Right cardiac atrium (tissue), 5 donors: ENCODE results near the gene THADA. TPM values are rescaled to one million over a fixed set of nuclear protein-coding genes. Genes with fewer than 3 reads are reported as not detected.

Experiments used
- ATAC-seq, 2 donors: fragments of 200-7000 bp; cut with Tn5 transposase; one replicate each; pipeline versions ENCODE4 v1.8.0 to v1.9.1; 2020; ENCODE audit warnings: moderate library complexity in 2 of 2, mild to moderate bottlenecking in 1 of 2
- DNase-seq, 3 donors: peaks; one replicate each; pipeline ENCODE4 v3.0.0-alpha.2; 2020
- H3K27ac ChIP-seq: one replicate; pipeline ENCODE4 v1.5.1; 2013; ENCODE audit warnings: mild to moderate bottlenecking, low read length, control low read depth, moderate library complexity
- H3K27me3 ChIP-seq: one replicate; pipeline ENCODE4 v1.6.1; 2013; ENCODE audit not compliant: control insufficient read depth, insufficient read depth
- H3K4me1 ChIP-seq: one replicate; pipeline ENCODE4 v1.6.1; 2013; ENCODE audit warnings: low read length; ENCODE audit not compliant: control insufficient read depth, insufficient read depth
- H3K4me3 ChIP-seq: one replicate; pipeline ENCODE4 v1.5.1; 2013; ENCODE audit warnings: low read length, control low read depth
- H3K9me3 ChIP-seq: one replicate; pipeline ENCODE4 v1.6.1; 2013; ENCODE audit warnings: low read length; ENCODE audit not compliant: control insufficient read depth
- WGBS: extraction: QIAGEN DNeasy Blood & Tissue Kit; methylation state at CpG from one replicate; pipeline ENCODE4 v1.1.7; 2013; 5-methylcytosine and 5-hydroxymethylcytosine counted together
- intact Hi-C, 4 donors: fragments of 100-400 bp; cut with DNase I; formaldehyde crosslinking; loops; one replicate each; pipeline versions ENCODE4 v1.11.0 to v1.14.0; 2022 to 2023
- polyA plus RNA-seq: library from polyadenylated mRNA; stranded (reverse); fragments of 200-250 nt; gene quantifications from one replicate; pipeline ENCODE4 v1.2.3, GENCODE V29; 2013
- total RNA-seq, 4 donors: library from RNA; stranded (reverse); fragmentation: NEBNext Ultra II Directional; extraction: Animal tissue kit (Norgen Biotek cat#: 25700); gene quantifications; one replicate each; pipeline ENCODE4 v1.2.1, GENCODE V29; 2021
- donor health status: healthy with polysubstance abuse.
- donor health status: DM: no; HTN: yes; CAD: no.
- donor health status: DM: no; HTN: no; CAD: no.
- donor health status: DM: no; HTN: yes; CAD: no; lungs with severe emphysema.
- donor health status: DM: yes; HTN: yes; CAD: no.

Gene THADA
- total and polyA plus RNA-seq, 5 donors: 10.6 to 20.7 (median 19.8) TPM

DNA sequence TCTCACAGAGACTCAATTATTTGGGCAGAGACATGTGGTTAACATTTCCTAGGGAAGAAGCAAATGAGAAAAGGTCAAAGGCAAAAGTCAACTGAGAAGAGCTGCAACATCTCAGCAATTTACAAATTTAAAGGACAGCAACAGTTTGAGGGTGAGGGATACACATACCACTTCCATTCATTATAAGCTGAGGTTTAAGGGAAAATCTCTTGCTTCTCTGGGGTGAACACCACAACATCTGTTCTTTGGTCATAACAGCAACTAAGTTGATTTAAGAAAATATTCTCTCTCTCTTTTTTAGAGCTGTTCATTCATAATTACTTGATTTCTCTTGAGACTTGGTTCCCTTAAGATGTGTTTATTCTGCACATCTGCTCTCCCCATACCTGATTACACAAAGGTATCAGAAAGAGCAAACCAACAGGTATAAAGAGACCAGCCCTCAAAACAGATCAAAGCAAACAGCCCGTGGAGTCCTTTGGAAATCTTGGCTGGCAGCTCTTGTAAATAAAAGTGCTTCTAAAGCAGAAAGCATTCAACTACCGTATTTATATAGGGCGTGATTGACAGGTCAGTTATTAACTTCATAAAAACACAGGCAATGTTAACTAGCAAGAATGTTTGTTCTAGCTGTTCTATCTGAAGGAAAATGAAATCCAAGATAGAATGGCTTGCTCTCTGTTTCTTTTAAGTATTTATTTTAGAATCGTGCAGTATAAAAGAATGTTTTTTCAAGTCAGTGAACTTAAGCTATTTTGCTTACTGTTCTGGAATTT, 132.8 kb downstream of the THADA start:
- no peaks in the 10 kb centered on the region for H3K27me3 ChIP-seq
- peaks cover 6% of the 10 kb centered on the region for H3K4me1 ChIP-seq
- 60% methylated on average over 4 of the region's 4 CpGs for WGBS
- ATAC-seq (no peak), DNase-seq (no peak)
- no peaks in the 10 kb centered on the region for H3K9me3 ChIP-seq
- no peak overlapping the region for H3K4me3 ChIP-seq
- no peak overlapping the region for H3K27ac ChIP-seq
- intact Hi-C loops: no loop called here

DNA sequence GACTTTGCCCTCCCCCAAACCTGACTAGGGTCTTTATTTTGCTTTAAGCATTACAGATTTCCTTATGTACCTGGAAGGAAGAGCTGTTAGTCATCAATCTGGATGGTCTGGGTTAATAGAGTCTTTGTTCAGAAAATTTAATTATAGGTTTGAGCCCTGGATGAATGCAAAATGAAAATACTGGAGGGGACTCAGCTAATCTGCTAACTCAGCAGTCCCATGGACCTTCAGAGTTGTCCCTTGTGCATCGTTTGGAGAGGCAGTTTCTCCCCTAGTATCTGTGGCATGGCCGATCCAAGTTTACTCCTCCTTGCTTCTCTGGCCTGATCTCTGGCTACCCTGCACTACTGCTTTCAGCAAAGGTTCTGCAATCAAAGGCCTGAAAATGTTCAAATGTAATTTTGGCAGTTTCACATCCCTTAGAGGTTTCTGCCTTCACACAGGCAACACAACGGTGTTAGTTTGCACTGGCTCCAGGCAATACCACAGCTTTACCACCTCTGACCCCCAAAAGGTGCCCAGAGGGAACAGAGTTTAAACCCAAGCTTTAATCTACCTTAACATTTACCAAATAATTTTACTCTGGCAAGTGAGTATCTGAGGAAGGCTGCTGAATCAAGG, 134.3 kb downstream of the THADA start:
- intact Hi-C loops: no loop called here
- Histone ChIP-seq H3K27me3 (no peaks in the 10 kb centered on the region), H3K4me3 (no peak overlapping the region), H3K9me3 (no peaks in the 10 kb centered on the region), H3K4me1 (peaks cover 6% of the 10 kb centered on the region), H3K27ac (peak overlapping the region; percentile 17)
- WGBS: 55% methylated on average over 3 of the region's 3 CpGs
- DNase-seq: no peak
- peak in 1 of 2 donors; percentile 30 for ATAC-seq

DNA sequence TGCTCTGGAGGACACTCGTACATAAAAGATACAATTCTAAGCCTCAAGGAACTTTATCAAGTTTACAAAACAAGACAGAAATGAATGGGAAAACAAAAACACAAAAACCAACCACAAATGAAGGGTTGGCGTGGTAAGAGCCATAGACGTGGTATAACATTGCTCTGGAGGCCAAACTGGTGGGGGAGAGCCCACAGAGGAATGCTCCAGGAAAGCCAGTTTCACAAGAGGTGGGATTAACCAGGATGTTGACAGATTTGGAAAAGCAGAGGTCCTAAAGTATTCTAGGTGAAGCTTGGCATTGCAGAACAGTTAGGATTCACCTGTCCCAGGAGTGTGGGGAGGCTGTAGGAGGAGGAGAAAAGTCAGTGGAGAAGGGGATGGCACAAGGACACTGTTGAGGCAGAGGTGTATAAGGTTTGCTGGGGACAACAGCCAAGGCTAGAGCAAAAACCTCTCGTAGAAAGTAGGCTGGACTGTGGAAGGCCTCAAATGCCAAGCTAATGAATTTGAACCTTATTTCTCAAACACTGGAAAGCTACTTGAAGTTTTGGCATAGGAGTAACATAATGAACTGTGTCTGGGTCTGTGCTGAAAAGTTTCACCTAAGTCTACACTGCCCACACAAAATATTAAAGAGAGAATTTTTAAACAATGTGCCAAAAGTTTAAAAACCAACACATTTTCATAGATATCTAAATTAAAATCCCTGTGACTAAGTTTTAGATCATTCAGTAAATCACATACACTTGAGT, 135.1 kb downstream of the THADA start:
- DNase-seq: no peak
- intact Hi-C loops: no loop called here

DNA sequence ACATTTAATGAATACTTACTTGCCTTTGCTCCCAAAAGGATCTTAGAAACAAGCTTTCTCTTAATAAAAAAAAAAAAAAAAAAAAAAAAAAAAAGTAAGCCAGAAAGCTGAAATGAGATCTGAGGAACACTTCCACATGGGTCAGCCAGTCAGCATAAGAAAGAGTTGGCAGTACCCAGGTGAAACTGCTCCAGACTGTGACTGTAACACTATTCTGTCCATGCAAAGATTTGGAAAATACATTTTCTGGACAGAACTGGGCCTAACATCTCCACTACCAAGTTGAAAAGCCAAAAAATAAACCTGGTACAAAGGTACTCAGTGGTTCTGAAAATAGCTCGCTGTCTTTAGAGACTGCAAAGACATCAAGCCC, 135.7 kb downstream of the THADA start:
- WGBS: 96% methylated on average over 1 of the region's 1 CpG
- Histone ChIP-seq H3K4me3 (no peak overlapping the region), H3K9me3 (no peaks in the 10 kb centered on the region), H3K27me3 (no peaks in the 10 kb centered on the region), H3K27ac (no peak overlapping the region), H3K4me1 (peaks cover 6% of the 10 kb centered on the region)
- DNase-seq (no peak), ATAC-seq (no peak)
- intact Hi-C loops: no loop called here

More for the DNA sequence above, 135.1 kb downstream of the THADA start:
- no peak overlapping the region for H3K4me3 ChIP-seq
- peak overlapping the region; percentile 15 for H3K27ac ChIP-seq
- H3K27me3 ChIP-seq: no peaks in the 10 kb centered on the region
- WGBS: 81% methylated on average over 4 of the region's 4 CpGs
- H3K9me3 ChIP-seq: no peaks in the 10 kb centered on the region
- peaks cover 6% of the 10 kb centered on the region for H3K4me1 ChIP-seq
- ATAC-seq: no peak

DNA sequence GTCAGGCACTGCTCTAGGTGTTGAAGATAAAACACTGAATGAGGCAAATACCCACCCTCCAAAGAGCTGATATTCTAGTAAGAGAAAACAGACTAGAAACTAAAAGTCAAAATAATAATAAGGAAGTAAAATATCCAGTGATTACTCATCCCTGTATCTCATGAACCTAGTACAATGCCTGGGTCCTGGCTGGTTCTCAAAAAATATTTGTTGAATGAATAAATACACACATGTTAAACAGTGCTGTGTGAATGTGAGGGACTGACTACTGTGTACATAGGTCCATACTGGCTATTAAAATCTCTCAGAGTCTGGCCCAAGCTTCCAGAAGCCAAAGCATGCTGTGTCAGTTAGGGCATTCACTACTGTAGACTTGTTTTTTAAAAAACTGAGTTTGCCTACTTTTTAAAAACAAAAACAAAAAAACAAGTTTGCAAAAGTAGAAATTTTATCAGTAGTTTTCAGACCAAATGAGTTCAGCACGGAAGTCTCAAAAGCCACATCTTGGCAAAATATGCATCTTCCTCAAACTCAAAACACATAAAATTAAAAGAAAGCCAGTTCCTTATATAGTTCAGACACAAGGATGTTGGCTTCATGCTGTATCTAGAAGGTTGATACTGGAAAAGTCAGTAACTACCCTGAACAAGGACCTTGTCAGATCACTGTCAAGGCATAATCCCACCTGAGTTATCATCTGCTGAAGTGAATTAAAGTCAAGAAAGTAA, 136.2 kb downstream of the THADA start:
- Histone ChIP-seq H3K27me3 (no peaks in the 10 kb centered on the region), H3K9me3 (no peaks in the 10 kb centered on the region), H3K4me3 (no peak overlapping the region), H3K4me1 (peaks cover 6% of the 10 kb centered on the region), H3K27ac (no peak overlapping the region)
- ATAC-seq (no peak), DNase-seq (no peak)
- WGBS: 52% methylated on average over 1 of the region's 1 CpG
- intact Hi-C loops: no loop called here

DNA sequence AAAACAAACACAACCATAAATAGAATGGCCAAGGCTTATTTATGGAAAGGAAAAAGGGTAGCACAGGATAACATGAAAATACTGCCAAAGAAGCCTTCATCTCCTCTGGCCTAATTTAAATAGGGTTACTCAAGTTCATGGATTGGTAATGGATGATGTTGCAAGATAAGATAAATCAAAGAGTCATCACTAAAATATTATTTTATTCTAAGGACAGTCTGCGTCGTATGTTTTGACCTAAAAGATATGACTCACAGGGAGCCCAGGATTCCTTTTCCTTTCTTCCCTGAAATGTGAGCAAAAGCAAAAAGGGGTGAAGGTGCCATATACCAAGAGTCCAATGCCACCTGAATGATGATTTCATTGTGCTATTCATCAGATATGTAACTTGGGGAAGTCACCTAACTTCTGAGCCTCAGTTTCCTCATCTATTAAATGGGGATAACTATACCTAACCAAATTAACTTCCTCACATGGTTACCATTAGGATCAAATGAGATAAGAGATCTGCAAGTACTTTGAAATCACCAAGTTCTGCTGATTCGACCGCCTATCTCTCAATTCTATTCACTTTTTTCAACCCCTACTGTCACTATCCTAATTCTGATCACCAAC, 137.7 kb downstream of the THADA start:
- Histone ChIP-seq H3K27ac (no peak overlapping the region), H3K4me3 (no peak overlapping the region), H3K4me1 (peaks cover 6% of the 10 kb centered on the region), H3K27me3 (no peaks in the 10 kb centered on the region), H3K9me3 (no peaks in the 10 kb centered on the region)
- DNase-seq (no peak), ATAC-seq (no peak)
- intact Hi-C loops: no loop called here
- WGBS: 74% methylated on average over 4 of the region's 4 CpGs

DNA sequence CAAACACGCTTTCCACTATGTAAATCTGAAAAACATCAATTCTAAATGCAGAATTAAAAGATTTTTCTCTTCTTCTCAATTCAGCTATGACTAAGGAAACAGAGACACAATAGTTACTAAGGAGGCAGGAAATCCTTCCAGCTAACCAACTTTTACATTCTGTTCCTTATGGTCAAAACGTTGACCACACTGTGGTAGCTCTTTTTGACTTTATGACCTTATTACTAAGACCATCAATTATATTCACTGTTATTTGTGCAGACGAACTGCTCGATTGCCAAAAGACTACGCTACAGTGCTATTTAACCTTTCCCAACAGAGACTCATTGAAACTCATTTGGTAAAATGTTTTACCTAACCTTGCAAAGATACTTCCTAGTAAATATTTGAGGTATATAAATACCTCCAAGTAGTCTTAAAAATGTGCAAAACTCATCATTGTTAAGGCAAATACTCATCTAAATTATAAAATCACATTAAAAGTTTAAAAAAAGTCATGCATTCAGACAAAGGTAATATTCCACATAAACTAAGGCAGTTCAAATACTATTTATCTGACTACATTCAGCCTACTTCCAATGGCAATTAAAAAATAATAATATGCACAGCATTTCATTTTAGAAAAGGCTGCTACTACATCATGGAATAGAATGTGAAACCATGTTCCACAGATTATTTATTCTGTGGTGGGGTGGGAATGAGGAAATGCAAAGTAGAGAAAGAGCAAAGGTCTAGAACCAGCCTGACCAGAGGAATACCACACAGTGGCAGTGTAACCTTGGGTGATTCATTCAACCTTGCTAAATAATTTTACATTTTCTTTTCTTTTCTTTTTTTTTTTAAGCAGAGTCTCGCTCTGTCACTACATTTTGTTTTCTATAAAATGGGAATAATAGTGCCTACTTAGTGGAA, 139.9 kb downstream of the THADA start:
- Histone ChIP-seq H3K27ac (no peak overlapping the region), H3K4me3 (no peak overlapping the region), H3K9me3 (no peaks in the 10 kb centered on the region), H3K27me3 (no peaks in the 10 kb centered on the region), H3K4me1 (peaks cover 3% of the 10 kb centered on the region)
- ATAC-seq: peak in 1 of 2 donors; percentile 49
- DNase-seq: no peak
- intact Hi-C loops: no loop called here
- WGBS: 68% methylated on average over 6 of the region's 6 CpGs

DNA sequence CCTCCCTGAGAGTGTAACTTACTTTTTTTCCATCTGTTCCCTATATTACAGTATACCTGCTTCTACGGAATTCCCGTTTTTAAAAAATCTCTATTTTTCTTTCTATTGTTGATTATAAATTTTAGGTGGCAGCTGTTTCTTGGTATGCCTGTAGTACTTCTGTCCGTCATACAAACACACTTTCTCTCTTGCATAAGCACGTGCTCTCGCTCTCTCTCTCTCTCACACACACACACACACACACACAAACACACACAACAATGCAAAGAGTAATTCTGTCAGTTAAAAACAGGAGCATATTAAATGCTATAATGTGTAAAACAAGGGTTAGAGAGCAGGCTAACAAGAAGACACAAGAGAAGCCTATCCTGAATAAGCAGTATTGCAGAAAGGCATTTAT, 140.5 kb downstream of the THADA start:
- intact Hi-C loops: no loop called here
- peaks cover 2% of the 10 kb centered on the region for H3K4me1 ChIP-seq

DNA sequence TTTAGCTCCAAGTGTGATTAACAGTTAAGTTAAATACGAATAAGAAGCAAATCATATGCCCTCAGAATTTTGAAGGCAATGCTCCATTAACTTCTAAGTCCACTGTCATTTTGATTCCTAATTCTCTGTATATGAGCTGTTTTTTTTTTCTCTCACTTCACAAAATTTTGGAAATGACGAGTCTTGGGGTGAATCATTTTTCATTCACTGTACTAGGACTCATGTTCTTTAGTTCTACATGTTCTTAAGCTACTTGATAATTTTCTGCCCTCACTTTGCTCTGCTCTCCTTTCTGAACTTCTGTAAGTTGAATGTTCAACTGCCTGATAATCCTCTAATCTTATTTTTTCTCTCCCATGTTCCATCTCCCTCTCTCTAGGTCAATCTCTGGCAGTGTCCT, 141.0 kb downstream of the THADA start:
- ATAC-seq (no peak), DNase-seq (no peak)
- WGBS: 86% methylated on average over 2 of the region's 2 CpGs
- Histone ChIP-seq H3K27me3 (no peaks in the 10 kb centered on the region), H3K4me1 (no peaks in the 10 kb centered on the region), H3K9me3 (no peaks in the 10 kb centered on the region), H3K27ac (no peak overlapping the region), H3K4me3 (no peak overlapping the region)
- intact Hi-C loops: no loop called here

More for the DNA sequence above, 140.5 kb downstream of the THADA start:
- ATAC-seq (no peak), DNase-seq (no peak)
- H3K27ac ChIP-seq: no peak overlapping the region
- H3K27me3 ChIP-seq: no peaks in the 10 kb centered on the region
- H3K4me3 ChIP-seq: no peak overlapping the region
- 92% methylated on average over 5 of the region's 5 CpGs for WGBS
- no peaks in the 10 kb centered on the region for H3K9me3 ChIP-seq
